Neural cell (in vitro differentiated cells): Measurements from ENCODE around the gene FLAD1. TPM values are rescaled to one million over a fixed set of nuclear protein-coding genes. Genes with fewer than 3 reads are reported as not detected.

Experiments used
- H2AFZ ChIP-seq: fragments of 200-600, 300-800 bp; sonication (generic), shearing (Covaris generic); 2 replicates; pipeline ENCODE4 v1.6.0; 2014; ENCODE audit warnings: low read depth, mild to moderate bottlenecking, antibody characterized with exemption, low read length, moderate library complexity
- H3F3A ChIP-seq: fragments of 200-600 bp; shearing (Covaris generic); 2 replicates; pipeline ENCODE4 v1.6.1; 2016; ENCODE audit warnings: mild to moderate bottlenecking, moderate library complexity, mixed read lengths, antibody characterized with exemption, low read length; ENCODE audit not compliant: insufficient read depth, poor library complexity, severe bottlenecking
- H3K27ac ChIP-seq: fragments of 200-600, 300-800 bp; sonication (generic), shearing (Covaris generic); 2 replicates; pipeline ENCODE4 v1.5.1; 2014; ENCODE audit warnings: mild to moderate bottlenecking, low read length, moderate library complexity
- H3K27me3 ChIP-seq: fragments of 300-800, 200-600 bp; sonication (generic), shearing (Covaris generic); 2 replicates; pipeline ENCODE4 v1.6.0; 2014; ENCODE audit warnings: mild to moderate bottlenecking, low read depth, low read length, moderate library complexity; ENCODE audit not compliant: insufficient read depth
- H3K36me3 ChIP-seq: fragments of 300-800, 200-600 bp; sonication (generic), shearing (Covaris generic); 2 replicates; pipeline ENCODE4 v1.5.1; 2014; ENCODE audit warnings: mild to moderate bottlenecking, antibody characterized with exemption, low read length, moderate library complexity; ENCODE audit not compliant: insufficient read depth
- H3K4me2 ChIP-seq: fragments of 300-800, 200-600 bp; sonication (generic), shearing (Covaris generic); 2 replicates; pipeline ENCODE4 v1.6.0; 2014; ENCODE audit warnings: mild to moderate bottlenecking, low read length
- H3K4me3 ChIP-seq: fragments of 300-800, 200-600 bp; sonication (generic), shearing (Covaris generic); 2 replicates; pipeline ENCODE4 v1.5.1; 2014; ENCODE audit warnings: mild to moderate bottlenecking, low read length, moderate library complexity
- H3K79me2 ChIP-seq: fragments of 200-600 bp; shearing (Covaris generic); replicated peaks from 2 replicates; pipeline ENCODE4 v1.6.0; 2014; ENCODE audit warnings: mild to moderate bottlenecking, low read length, moderate library complexity; ENCODE audit not compliant: insufficient read depth
- H3K9ac ChIP-seq: fragments of 300-800, 200-600 bp; sonication (generic), shearing (Covaris generic); 2 replicates; pipeline ENCODE4 v1.6.1; 2016; ENCODE audit warnings: mild to moderate bottlenecking, low read length, mixed read lengths
- H3K9me2 ChIP-seq: fragments of 200-600 bp; shearing (Covaris generic); 2 replicates; pipeline ENCODE4 v1.6.1; 2016; ENCODE audit warnings: mild to moderate bottlenecking, low read length, mixed read lengths; ENCODE audit not compliant: insufficient read depth
- H3K9me3 ChIP-seq: fragments of 200-600, 300-800 bp; sonication (generic), shearing (Covaris generic); 2 replicates; pipeline ENCODE4 v1.6.1; 2016; ENCODE audit warnings: mild to moderate bottlenecking, mixed run types, low read length, moderate library complexity, mixed read lengths
- H4K20me1 ChIP-seq: fragments of 200-600 bp; shearing (Covaris generic); 2 replicates; pipeline ENCODE4 v1.6.1; 2016; ENCODE audit warnings: mild to moderate bottlenecking, mixed run types; ENCODE audit not compliant: insufficient read depth
- EP300 ChIP-seq: fragments of 450-650 bp; conservative IDR thresholded peaks from 2 replicates; pipeline ENCODE4 v1.6.1; 2014; ENCODE audit warnings: antibody characterized with exemption, mild to moderate bottlenecking, moderate library complexity; ENCODE audit not compliant: poor library complexity, severe bottlenecking
- EZH2 ChIP-seq: fragments of 200-600, 300-800 bp; shearing (Covaris generic), sonication (generic); IDR thresholded peaks from 2 replicates; pipeline ENCODE4 v1.6.1; 2014; ENCODE audit warnings: antibody characterized with exemption, low read length, borderline replicate concordance, mild to moderate bottlenecking; ENCODE audit not compliant: insufficient read depth, poor library complexity, severe bottlenecking
- MXI1 ChIP-seq: fragments of 450-650 bp; conservative IDR thresholded peaks from 2 replicates; pipeline ENCODE4 v1.6.1; 2014; ENCODE audit warnings: antibody characterized with exemption, mild to moderate bottlenecking; ENCODE audit not compliant: poor library complexity, severe bottlenecking
- POLR2AphosphoS5 ChIP-seq: IDR thresholded peaks from 2 replicates; pipeline ENCODE4 v1.6.1; 2012
- RAD21 ChIP-seq: fragments of 450-650 bp; conservative IDR thresholded peaks from 2 replicates; pipeline ENCODE4 v1.6.1; 2014; ENCODE audit warnings: antibody characterized with exemption, mild to moderate bottlenecking, moderate library complexity
- SMC3 ChIP-seq: fragments of 450-650 bp; conservative IDR thresholded peaks from 2 replicates; pipeline ENCODE4 v1.6.1; 2014; ENCODE audit warnings: antibody characterized with exemption, mild to moderate bottlenecking, moderate library complexity; ENCODE audit not compliant: poor library complexity
- TAF1 ChIP-seq: IDR thresholded peaks from 2 replicates; pipeline ENCODE4 v1.6.1; 2012; ENCODE audit warnings: low read depth
- polyA plus RNA-seq: library from polyadenylated mRNA; depleted of rRNA; stranded (reverse); fragments of >200 nt; gene quantifications from 2 replicates; pipeline ENCODE4 v1.2.3, GENCODE V29; 2014
- TF ChIP-seq, protein P1 (sequence below): fragments of 450-650 bp; IDR thresholded peaks from 2 replicates; pipeline ENCODE4 v1.5.1; 2014; ENCODE audit warnings: antibody characterized with exemption, mild to moderate bottlenecking, moderate library complexity; ENCODE audit not compliant: poor library complexity, severe bottlenecking
- TF ChIP-seq, protein P2 (sequence below): IDR thresholded peaks from 2 replicates; pipeline ENCODE4 v1.6.1; 2012; ENCODE audit warnings: borderline replicate concordance

The FLAD1 gene
- polyA plus RNA-seq, 1 donor from 2014 or later: 68.6 TPM

DNA sequence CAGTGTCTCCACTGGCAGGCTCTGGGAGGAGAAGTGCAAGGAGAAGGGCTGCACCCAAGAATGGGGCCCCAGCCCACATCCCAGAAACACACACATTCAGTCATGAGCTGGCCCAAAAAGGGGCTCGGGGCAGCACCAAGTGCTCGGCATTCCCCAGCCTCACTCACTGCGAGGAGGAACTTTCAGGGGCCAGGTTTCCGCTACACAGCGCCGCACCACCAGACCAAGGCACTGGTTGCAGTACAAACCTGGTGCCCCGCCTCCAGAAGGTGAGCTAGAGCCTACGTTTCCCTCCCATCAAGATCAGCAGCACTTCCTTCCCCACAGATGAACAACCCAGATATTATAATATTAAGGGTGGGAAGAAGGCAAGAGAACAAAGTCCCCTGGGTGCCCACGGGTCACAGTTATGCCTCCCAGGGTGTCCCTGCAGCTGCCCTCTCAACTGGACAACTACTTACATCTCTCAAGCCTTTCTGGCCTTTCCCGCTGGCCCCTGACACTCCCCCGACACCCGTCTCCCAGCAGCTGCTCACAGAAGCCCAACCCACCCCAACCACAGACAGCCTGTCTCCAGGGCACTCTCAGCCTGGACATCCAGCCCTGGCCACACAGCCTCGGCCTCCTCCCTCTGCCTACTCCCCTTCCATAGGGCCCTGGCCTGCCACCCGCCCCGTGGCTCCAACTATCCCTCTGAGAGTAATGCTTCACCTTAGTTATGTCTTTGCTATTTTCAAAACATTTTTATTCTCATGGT, 31.1 kb upstream of the FLAD1 start:
- Histone ChIP-seq H2AFZ (no peak overlapping the region), H3K36me3 (no peaks in the 10 kb centered on the region), H3K4me2 (no peak overlapping the region), H3K9me3 (no peaks in the 10 kb centered on the region), H3K79me2 (peaks cover 13% of the 10 kb centered on the region), H4K20me1 (no peaks in the 10 kb centered on the region), H3K27me3 (no peaks in the 10 kb centered on the region), H3K4me3 (no peak overlapping the region), H3F3A (peaks cover 8% of the 10 kb centered on the region), H3K9ac (no peak overlapping the region), H3K9me2 (no peaks in the 10 kb centered on the region), H3K27ac (no peak overlapping the region)
- TF ChIP-seq TAF1 (no peak), EZH2 (no peak), MXI1 (no peak), POLR2AphosphoS5 (no peak), RAD21 (no peak)
- TF ChIP-seq, protein P1, sequence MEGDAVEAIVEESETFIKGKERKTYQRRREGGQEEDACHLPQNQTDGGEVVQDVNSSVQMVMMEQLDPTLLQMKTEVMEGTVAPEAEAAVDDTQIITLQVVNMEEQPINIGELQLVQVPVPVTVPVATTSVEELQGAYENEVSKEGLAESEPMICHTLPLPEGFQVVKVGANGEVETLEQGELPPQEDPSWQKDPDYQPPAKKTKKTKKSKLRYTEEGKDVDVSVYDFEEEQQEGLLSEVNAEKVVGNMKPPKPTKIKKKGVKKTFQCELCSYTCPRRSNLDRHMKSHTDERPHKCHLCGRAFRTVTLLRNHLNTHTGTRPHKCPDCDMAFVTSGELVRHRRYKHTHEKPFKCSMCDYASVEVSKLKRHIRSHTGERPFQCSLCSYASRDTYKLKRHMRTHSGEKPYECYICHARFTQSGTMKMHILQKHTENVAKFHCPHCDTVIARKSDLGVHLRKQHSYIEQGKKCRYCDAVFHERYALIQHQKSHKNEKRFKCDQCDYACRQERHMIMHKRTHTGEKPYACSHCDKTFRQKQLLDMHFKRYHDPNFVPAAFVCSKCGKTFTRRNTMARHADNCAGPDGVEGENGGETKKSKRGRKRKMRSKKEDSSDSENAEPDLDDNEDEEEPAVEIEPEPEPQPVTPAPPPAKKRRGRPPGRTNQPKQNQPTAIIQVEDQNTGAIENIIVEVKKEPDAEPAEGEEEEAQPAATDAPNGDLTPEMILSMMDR: no peak
- TF ChIP-seq, protein P2, sequence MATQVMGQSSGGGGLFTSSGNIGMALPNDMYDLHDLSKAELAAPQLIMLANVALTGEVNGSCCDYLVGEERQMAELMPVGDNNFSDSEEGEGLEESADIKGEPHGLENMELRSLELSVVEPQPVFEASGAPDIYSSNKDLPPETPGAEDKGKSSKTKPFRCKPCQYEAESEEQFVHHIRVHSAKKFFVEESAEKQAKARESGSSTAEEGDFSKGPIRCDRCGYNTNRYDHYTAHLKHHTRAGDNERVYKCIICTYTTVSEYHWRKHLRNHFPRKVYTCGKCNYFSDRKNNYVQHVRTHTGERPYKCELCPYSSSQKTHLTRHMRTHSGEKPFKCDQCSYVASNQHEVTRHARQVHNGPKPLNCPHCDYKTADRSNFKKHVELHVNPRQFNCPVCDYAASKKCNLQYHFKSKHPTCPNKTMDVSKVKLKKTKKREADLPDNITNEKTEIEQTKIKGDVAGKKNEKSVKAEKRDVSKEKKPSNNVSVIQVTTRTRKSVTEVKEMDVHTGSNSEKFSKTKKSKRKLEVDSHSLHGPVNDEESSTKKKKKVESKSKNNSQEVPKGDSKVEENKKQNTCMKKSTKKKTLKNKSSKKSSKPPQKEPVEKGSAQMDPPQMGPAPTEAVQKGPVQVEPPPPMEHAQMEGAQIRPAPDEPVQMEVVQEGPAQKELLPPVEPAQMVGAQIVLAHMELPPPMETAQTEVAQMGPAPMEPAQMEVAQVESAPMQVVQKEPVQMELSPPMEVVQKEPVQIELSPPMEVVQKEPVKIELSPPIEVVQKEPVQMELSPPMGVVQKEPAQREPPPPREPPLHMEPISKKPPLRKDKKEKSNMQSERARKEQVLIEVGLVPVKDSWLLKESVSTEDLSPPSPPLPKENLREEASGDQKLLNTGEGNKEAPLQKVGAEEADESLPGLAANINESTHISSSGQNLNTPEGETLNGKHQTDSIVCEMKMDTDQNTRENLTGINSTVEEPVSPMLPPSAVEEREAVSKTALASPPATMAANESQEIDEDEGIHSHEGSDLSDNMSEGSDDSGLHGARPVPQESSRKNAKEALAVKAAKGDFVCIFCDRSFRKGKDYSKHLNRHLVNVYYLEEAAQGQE: no peak

DNA sequence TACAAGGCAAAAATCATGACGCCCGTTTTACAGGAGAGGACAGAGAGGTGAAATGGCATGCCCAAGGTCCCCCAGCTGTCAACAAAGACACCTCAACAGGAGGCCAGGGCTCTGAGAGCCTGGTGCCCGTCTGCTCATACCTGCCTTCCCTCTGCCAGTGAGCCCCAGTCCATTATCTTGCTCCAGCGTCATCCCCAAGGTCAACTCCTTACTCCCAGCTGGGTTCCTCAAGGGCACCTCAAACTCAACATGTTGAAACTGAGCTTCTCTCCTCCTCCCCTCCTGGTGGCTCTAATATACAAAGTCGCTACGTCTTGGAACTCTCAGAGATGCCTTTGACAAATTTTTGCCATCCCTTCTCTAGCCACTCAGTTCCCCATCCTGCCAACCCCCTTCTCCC, 30.5 kb upstream of the FLAD1 start:
- Histone ChIP-seq H3K9me2 (no peaks in the 10 kb centered on the region), H3K27me3 (no peaks in the 10 kb centered on the region), H3K36me3 (no peaks in the 10 kb centered on the region), H3K79me2 (peaks cover 13% of the 10 kb centered on the region), H4K20me1 (no peaks in the 10 kb centered on the region), H3K9me3 (no peaks in the 10 kb centered on the region), H2AFZ (no peak overlapping the region), H3K27ac (no peak overlapping the region), H3K9ac (no peak overlapping the region), H3K4me3 (no peak overlapping the region), H3F3A (peaks cover 8% of the 10 kb centered on the region), H3K4me2 (no peak overlapping the region)
- no peak for TF ChIP-seq RAD21
- TF ChIP-seq EZH2: no peak
- TF ChIP-seq, protein P2: no peak
- TF ChIP-seq EP300: no peak
- no peak for TF ChIP-seq MXI1
- no peak for TF ChIP-seq TAF1
- TF ChIP-seq SMC3: no peak
- TF ChIP-seq POLR2AphosphoS5: no peak
- TF ChIP-seq, protein P1: no peak
